GM23338 (cell line): ENCODE data around the gene MYH15. TPM values are rescaled to one million over a fixed set of nuclear protein-coding genes. Genes with fewer than 3 reads are reported as not detected.

ENCODE experiments used
- EZH2phosphoT487 ChIP-seq: fragments of 200-600 bp; sonication (generic); IDR thresholded peaks from one replicate; pipeline ENCODE4 v1.8.1; 2018; ENCODE audit warnings: antibody characterized with exemption; ENCODE audit not compliant: unreplicated experiment
- JUNB ChIP-seq: IDR thresholded peaks from one replicate; pipeline ENCODE4 v1.6.1; 2016; ENCODE audit warnings: antibody characterized with exemption; ENCODE audit not compliant: unreplicated experiment
- ZNF331 ChIP-seq: fragments of 250-450 bp; sonication (Bioruptor Pico); IDR thresholded peaks from 2 replicates; pipeline ENCODE4 v1.5.0; 2020; ENCODE audit warnings: low read depth, mild to moderate bottlenecking, moderate library complexity
- polyA plus RNA-seq: library from polyadenylated mRNA; unstranded; fragments of >200 nt; fragmentation: Nextera tagmentation; extraction: Ambion mirVana; gene quantifications from 2 replicates; pipeline ENCODE4 v1.2.1, GENCODE V29; 2016
- total RNA-seq: library from RNA; depleted of rRNA; stranded (reverse); fragments of >200 nt; shearing (Covaris generic); gene quantifications from 2 replicates; pipeline ENCODE4 v1.2.3, GENCODE V29; 2014
- TF ChIP-seq, protein P1 (sequence below): fragments of 250-450 bp; sonication (Bioruptor Pico); IDR thresholded peaks from 2 replicates; pipeline ENCODE4 v1.5.0; 2020; ENCODE audit warnings: mild to moderate bottlenecking, moderate library complexity
- TF ChIP-seq, protein P2 (sequence below): IDR thresholded peaks from 2 replicates; pipeline ENCODE4 v1.6.1; 2016; ENCODE audit warnings: antibody characterized with exemption
- TF ChIP-seq, protein P3 (sequence below): IDR thresholded peaks from one replicate; pipeline ENCODE4 v1.6.1; 2018; ENCODE audit warnings: antibody characterized with exemption; ENCODE audit not compliant: unreplicated experiment

MYH15 gene
- total and polyA plus RNA-seq, 2 experiments from 2014 or later = 0.07 TPM; not detected in 1

DNA sequence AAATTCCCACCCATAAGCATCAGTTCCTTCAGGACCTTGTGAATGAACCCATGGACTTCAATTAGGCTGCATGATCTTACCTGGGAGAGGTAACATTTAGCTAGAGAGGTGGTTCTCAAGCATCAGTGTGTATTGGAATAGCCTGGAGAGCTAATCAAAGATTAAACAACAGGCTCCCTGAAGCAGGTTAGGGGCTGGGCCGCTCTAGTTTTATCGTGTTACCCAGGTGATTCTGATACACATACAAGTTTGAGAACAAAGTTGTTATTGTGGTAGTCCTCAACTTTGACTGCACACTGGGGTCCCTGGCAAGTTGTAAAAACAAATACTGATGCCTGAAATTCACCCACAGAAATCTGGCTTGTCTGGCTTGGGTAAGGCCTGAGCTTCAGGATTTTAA lies 31.2 kb downstream of the MYH15 start (continued):
- TF ChIP-seq, protein P1, sequence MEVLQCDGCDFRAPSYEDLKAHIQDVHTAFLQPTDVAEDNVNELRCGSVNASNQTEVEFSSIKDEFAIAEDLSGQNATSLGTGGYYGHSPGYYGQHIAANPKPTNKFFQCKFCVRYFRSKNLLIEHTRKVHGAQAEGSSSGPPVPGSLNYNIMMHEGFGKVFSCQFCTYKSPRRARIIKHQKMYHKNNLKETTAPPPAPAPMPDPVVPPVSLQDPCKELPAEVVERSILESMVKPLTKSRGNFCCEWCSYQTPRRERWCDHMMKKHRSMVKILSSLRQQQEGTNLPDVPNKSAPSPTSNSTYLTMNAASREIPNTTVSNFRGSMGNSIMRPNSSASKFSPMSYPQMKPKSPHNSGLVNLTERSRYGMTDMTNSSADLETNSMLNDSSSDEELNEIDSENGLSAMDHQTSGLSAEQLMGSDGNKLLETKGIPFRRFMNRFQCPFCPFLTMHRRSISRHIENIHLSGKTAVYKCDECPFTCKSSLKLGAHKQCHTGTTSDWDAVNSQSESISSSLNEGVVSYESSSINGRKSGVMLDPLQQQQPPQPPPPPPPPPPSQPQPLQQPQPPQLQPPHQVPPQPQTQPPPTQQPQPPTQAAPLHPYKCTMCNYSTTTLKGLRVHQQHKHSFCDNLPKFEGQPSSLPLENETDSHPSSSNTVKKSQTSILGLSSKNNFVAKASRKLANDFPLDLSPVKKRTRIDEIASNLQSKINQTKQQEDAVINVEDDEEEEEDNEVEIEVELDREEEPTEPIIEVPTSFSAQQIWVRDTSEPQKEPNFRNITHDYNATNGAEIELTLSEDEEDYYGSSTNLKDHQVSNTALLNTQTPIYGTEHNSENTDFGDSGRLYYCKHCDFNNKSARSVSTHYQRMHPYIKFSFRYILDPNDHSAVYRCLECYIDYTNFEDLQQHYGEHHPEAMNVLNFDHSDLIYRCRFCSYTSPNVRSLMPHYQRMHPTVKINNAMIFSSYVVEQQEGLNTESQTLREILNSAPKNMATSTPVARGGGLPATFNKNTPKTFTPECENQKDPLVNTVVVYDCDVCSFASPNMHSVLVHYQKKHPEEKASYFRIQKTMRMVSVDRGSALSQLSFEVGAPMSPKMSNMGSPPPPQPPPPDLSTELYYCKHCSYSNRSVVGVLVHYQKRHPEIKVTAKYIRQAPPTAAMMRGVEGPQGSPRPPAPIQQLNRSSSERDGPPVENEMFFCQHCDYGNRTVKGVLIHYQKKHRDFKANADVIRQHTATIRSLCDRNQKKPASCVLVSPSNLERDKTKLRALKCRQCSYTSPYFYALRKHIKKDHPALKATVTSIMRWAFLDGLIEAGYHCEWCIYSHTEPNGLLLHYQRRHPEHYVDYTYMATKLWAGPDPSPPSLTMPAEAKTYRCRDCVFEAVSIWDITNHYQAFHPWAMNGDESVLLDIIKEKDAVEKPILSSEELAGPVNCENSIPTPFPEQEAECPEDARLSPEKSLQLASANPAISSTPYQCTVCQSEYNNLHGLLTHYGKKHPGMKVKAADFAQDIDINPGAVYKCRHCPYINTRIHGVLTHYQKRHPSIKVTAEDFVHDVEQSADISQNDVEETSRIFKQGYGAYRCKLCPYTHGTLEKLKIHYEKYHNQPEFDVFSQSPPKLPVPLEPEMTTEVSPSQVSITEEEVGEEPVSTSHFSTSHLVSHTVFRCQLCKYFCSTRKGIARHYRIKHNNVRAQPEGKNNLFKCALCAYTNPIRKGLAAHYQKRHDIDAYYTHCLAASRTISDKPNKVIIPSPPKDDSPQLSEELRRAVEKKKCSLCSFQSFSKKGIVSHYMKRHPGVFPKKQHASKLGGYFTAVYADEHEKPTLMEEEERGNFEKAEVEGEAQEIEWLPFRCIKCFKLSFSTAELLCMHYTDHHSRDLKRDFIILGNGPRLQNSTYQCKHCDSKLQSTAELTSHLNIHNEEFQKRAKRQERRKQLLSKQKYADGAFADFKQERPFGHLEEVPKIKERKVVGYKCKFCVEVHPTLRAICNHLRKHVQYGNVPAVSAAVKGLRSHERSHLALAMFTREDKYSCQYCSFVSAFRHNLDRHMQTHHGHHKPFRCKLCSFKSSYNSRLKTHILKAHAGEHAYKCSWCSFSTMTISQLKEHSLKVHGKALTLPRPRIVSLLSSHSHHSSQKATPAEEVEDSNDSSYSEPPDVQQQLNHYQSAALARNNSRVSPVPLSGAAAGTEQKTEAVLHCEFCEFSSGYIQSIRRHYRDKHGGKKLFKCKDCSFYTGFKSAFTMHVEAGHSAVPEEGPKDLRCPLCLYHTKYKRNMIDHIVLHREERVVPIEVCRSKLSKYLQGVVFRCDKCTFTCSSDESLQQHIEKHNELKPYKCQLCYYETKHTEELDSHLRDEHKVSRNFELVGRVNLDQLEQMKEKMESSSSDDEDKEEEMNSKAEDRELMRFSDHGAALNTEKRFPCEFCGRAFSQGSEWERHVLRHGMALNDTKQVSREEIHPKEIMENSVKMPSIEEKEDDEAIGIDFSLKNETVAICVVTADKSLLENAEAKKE = no peak
- no peak for TF ChIP-seq ZNF331 (CRISPR knock-in tag)
- TF ChIP-seq, protein P2, sequence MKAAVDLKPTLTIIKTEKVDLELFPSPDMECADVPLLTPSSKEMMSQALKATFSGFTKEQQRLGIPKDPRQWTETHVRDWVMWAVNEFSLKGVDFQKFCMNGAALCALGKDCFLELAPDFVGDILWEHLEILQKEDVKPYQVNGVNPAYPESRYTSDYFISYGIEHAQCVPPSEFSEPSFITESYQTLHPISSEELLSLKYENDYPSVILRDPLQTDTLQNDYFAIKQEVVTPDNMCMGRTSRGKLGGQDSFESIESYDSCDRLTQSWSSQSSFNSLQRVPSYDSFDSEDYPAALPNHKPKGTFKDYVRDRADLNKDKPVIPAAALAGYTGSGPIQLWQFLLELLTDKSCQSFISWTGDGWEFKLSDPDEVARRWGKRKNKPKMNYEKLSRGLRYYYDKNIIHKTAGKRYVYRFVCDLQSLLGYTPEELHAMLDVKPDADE = no peak
- TF ChIP-seq JUNB = no peak
- TF ChIP-seq, protein P3, sequence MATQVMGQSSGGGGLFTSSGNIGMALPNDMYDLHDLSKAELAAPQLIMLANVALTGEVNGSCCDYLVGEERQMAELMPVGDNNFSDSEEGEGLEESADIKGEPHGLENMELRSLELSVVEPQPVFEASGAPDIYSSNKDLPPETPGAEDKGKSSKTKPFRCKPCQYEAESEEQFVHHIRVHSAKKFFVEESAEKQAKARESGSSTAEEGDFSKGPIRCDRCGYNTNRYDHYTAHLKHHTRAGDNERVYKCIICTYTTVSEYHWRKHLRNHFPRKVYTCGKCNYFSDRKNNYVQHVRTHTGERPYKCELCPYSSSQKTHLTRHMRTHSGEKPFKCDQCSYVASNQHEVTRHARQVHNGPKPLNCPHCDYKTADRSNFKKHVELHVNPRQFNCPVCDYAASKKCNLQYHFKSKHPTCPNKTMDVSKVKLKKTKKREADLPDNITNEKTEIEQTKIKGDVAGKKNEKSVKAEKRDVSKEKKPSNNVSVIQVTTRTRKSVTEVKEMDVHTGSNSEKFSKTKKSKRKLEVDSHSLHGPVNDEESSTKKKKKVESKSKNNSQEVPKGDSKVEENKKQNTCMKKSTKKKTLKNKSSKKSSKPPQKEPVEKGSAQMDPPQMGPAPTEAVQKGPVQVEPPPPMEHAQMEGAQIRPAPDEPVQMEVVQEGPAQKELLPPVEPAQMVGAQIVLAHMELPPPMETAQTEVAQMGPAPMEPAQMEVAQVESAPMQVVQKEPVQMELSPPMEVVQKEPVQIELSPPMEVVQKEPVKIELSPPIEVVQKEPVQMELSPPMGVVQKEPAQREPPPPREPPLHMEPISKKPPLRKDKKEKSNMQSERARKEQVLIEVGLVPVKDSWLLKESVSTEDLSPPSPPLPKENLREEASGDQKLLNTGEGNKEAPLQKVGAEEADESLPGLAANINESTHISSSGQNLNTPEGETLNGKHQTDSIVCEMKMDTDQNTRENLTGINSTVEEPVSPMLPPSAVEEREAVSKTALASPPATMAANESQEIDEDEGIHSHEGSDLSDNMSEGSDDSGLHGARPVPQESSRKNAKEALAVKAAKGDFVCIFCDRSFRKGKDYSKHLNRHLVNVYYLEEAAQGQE = no peak
- TF ChIP-seq EZH2phosphoT487 = no peak
